HG02981 (cell line): ENCODE data around the gene ACOT8.
"Not testable (repeated sequence)": the region's sequence is repeated elsewhere in the genome, so short reads cannot be mapped to it uniquely, and the experiment has no call there.

Experiments used
- ATAC-seq: cut with Tn5 transposase; IDR thresholded peaks from one replicate; pipeline ENCODE4 v1.9.1; 2021; ENCODE audit warnings: mild to moderate bottlenecking, moderate library complexity; ENCODE audit not compliant: unreplicated experiment

The ACOT8 gene

DNA sequence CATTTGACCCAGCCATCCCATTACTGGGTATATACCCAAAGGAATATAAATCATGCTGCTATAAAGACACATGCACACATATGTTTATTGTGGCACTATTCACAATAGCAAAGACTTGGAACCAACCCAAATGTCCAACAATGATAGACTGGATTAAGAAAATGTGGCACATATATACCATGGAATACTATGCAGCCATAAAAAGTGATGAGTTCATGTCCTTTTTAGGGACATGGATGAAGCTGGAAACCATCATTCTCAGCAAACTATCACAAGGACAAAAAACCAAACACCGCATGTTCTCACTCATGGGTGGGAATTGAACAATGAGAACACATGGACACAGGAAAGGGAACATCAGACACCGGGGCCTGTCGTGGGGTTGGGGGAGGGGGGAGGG lies 59.2 kb downstream of the ACOT8 start:
- ATAC-seq = not testable (repeated sequence)

GRCh38 chr20:45797510-45797909 lies 59.7 kb downstream of the ACOT8 start:
- ATAC-seq = not testable (repeated sequence)

GRCh38 chr20:45796337-45797065 lies 60.7 kb downstream of the ACOT8 start:
- ATAC-seq = no peak

DNA sequence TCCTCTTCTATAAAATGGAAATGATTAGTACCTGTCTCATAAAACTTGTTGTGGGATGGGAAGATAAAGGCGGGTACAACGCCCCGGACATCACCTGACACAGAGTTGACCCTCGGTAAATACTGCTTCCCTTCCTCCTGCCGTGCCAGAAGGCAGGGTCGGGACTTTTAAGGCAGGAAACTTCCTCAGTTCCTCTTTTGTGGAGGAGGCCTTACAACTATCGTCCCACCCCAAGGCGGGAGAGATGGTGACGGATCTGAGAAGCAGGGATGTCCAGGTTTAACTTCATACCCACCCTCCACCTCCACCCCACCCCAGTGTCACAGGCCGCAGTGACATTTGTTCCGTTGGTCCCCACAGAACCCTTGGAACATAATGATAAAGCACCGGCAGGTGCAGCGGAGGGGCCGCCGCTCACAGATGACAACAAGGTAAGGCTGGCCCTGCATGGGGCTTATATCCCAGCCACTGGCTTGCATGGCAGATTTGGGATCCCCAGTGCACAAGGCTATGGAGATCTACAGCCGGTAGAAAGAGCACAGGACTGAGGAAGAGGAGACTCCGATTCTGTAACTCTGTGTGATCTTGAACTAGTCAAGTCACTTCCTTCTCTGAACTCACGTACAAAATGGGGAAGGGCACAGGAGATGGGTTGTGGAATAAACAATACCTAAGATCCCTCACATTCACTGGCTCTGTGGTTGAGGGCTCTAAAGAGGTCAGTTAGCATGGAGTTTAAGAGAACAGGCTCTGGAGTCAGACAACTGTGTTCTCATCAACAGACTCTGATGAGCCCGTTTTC lies 64.7 kb downstream of the ACOT8 start:
- no peak for ATAC-seq
